ENCODE results near the gene NUP85.
A peak's percentile ranks its signal among the peaks of the same experiment; 100 is the strongest.
"Not testable (repeated sequence)": the region's sequence is repeated elsewhere in the genome, so short reads cannot be mapped to it uniquely, and the experiment has no call there.

Gene NUP85

DNA sequence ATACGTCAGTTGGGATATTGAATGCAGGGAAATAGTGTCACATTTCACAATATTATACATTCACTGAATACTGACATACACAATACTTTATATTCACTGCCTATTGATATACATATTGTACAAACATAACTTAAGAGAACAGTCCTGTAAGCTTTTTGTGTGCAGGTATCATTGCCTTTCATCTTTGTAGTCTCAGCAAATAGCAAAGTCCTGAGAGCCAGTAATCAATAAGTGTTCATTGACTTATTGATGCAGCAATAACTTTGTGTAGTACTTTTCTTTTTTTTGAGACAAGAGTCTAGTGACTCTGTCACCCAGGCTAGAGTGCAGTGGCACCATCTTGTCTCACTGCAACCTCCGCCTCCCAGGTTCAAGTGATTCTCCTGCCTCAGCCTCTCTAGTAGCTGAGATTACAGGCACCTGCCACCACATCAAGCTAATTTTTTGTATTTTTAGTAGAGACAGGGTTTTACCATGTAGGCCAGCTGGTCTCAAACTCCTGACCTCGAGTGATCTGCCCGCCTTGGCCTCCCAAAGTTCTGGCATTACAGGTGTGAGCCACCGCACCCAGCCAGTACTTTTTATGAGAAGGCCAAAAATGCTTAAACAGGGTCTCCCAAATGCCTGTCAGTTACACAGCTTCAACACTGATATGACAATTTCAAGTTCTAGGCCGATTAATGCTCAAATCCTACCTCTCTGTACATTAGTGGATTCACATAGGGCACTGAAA lies 5.4 kb upstream of the NUP85 start:
- no peak for DNase-seq

DNA sequence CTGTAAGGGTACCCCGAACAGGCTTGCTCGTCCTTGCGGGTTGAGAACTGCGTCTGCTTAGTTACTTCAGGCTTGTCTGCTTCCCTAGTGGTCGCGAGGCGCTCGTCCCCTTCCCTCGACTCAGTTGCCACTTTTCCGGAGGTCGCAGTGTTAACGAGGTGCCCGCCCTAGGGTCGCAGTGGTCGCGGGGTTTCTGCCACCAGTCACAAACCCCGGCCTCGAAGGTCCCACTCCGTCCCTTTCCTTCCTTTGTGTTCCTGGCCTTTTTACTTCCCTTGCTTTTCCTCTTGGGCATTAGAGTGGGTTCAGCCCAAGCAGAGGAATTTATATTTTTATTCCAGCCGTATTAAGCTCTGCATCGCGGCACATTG lies 299 bp downstream of the NUP85 start:
- DNase-seq: no peak

- not testable (repeated sequence) for DNase-seq
Observed at GRCh38 chr17:75207050-75207407, 1.6 kb downstream of the NUP85 start.

GRCh38 chr17:75207760-75208159 lies 2.3 kb downstream of the NUP85 start:
- no peak for DNase-seq

DNA sequence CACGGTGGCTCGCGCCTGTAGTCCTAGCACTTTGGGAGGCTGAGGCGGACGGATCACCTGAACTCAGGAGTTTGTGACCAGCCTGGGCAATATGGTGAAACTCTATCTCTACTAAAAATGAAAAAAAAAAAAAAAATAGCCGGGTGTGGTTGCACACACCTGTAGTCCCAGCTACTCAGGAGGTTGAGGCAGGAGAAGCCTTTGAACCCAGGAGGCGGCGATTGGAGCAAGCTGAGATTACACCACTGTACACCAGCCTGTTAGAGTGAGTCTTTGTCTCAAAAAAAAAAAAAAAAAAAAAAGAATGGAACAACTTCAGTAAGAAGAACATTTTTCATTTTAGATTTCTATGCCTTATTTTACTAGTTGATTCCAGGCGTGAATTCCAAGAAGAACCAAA lies 2.7 kb downstream of the NUP85 start:
- DNase-seq: no peak

- DNase-seq: peak in 3 of 58 donors; percentile 15 to 23 (median 19)
Observed at GRCh38 chr17:75209061-75209460, 3.6 kb downstream of the NUP85 start.

DNA sequence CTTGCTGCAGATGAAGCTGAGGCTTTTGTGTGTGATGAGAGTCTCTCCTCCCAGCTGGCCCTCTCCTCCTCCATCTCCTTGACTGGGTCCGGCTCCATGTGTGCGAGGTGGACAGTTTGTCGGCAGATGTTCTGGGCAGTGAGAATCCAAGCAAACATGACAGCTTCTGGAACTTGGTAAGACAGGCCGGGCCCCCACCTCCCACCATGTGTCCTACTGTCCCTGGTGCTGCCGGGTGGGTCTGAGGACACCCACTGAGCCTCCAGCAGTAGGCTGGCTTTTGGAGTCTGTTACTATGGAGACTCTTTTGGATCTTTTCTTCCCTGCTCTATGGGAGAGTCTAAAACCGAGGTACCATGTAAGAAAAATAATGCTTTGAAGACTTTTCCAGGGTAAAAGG lies 12.7 kb downstream of the NUP85 start:
- DNase-seq: no peak

DNA sequence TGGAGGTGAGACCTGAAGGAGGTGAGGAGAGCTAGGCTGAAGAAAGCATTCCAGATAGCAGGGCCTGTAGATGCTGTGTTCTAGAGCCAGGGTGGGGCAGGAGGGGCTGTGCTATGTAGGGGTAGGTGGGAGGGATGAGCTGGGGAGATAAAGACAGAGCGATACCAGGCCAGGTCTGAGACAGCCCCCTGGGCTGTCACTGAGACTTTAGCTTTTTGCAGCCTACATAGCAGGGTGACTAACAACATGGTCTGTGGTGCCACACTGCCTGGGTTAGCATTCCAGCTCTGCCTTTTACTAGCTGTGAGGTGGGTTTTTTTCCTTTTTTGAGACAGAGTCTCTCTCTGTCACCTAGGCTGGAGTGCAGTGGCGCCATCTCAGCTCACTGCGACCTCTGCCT lies 14.3 kb downstream of the NUP85 start:
- DNase-seq: no peak

- DNase-seq: peak in 5 of 58 donors; percentile 18 to 64 (median 28)
Observed at GRCh38 chr17:75225016-75225415, 19.5 kb downstream of the NUP85 start.

DNA sequence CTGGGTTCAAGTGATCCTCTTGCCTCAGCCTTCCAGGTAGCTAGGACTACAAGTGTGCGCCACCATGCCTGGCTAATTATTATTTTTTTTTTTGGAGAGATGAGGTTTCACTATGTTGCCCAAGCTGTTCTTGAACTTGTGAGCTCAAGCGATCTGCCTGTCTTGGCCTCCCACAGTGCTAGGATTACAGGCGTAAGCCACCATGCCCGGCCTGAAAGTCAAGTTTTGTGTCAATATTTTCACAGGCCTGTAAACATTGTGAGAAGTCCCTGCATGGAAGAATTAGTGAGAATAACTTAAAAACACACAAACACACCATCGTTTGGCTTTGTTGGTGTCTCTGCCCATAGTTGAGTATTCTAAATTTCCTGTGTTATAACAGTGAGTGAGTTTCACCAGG lies 22.2 kb downstream of the NUP85 start:
- no peak for DNase-seq

- peak in 5 of 58 donors; percentile 14 to 36 (median 30) for DNase-seq
Observed at GRCh38 chr17:75228305-75228704, 22.8 kb downstream of the NUP85 start.

DNA sequence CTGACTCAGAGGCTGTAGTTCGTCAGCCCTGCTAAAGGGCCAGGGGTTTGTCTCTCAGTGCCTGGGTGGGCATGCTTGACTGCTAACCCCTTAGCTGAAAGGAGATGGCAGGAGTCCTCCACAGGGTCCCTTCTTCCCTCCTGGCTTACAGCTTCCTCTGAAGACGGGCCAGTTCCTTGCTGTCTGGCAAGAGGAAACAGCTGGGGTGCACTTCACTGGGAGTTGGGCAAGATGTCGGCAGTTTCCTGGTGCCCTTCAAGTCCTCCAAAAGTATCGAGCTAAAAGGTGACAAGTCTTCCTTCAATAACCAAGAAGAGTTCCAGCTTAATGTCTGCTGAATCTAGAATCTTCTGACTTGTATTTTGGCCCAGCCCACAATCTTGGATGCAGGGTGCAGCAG lies 23.4 kb downstream of the NUP85 start:
- DNase-seq: no peak

DNA sequence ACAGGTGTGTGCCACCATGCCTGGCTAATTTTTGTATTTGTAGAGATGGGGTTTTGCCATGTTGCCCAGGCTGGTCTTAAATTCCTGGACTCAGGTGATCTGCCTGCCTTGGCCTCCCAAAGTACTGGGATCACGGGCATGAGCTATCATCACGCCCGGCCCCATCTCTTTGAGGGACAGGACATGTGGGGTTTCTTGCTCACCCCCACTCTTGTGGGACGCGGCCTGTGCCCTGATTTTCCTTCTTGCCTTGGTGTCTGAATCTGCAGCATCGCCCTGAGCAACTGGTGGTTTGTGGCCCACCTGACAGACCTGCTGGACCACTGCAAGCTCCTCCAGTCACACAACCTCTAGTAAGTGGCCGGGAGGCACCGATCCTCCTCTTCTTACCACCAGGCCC lies 25.6 kb downstream of the NUP85 start:
- DNase-seq: no peak

DNA sequence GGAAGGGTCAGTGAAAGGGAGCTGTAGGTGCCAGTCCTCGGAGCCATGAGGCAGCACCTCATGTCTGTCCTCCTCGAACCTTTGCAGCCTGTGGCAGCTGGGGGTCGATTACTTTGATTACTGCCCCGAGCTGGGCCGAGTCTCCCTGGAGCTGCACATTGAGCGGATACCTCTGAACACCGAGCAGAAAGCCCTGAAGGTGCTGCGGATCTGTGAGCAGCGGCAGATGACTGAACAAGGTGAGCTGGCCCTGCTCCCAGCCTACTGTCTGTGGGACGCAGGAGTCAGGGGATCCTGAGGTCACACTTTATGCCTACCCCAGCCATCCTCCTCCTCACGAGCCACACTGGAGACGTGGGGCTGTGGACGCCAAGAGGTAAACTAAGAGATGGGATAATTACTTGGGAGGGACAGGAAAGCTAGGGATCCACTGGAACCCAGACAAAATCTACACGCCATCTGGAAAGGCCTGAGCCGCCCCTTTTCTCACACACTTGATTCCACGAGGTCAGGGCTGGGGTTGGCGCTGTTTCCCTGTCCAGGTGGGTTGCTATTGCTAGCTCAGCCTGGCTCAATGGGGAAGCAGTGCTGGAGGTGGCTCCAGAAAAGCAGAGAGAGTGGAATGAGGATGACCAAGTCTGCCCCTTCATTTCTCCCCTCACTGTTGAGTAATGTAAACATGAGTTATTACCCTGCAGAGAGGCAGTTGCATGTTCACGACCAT lies 26.4 kb downstream of the NUP85 start:
- DNase-seq: no peak

DNA sequence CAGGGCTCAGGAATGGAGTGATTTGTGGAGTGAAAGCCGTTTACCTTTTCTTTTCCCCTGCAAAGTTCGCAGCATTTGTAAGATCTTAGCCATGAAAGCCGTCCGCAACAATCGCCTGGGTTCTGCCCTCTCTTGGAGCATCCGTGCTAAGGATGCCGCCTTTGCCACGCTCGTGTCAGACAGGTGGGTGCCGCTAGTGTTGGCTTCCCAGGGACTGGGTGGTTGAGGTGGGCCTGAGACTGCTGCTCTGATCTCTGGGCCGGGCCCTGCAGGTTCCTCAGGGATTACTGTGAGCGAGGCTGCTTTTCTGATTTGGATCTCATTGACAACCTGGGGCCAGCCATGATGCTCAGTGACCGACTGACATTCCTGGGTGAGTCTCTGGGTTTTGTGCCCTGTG lies 27.3 kb downstream of the NUP85 start:
- DNase-seq: no peak

GRCh38 chr17:75237100-75238014 lies 31.9 kb downstream of the NUP85 start:
- no peak for DNase-seq

DNA sequence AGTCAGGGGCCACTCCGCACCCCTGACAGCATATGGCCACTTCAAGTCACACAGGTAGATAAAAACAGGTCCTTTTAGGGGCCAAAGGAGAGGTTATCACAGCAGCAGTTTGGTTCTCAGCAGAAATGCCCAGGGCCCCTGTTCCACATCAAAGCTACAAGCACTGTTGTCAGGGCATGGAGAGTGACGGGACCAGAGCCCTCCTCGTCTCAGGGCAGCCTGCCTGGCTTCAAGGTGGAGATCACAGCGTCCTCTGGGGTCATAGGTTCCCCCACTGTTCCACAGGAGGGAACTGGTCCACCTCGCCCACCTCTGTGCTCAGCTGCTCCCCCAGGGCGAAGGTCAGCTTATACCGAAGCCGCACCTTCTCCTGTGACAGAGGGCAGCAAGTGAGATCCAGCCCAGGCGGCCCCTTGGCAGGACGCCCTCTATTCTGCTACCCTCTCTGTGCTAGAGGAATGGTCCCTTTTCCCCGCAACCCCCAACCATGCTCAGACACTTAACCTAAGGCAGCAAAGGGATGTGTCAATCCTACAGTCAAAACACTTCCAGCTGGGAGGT lies 32.6 kb downstream of the NUP85 start:
- no peak for DNase-seq

GRCh38 chr17:75238684-75239191 lies 33.3 kb downstream of the NUP85 start:
- peak in 32 of 58 donors; percentile 10 to 69 (median 33) for DNase-seq

GRCh38 chr17:75239214-75239613 lies 33.7 kb downstream of the NUP85 start:
- DNase-seq: no peak

DNA sequence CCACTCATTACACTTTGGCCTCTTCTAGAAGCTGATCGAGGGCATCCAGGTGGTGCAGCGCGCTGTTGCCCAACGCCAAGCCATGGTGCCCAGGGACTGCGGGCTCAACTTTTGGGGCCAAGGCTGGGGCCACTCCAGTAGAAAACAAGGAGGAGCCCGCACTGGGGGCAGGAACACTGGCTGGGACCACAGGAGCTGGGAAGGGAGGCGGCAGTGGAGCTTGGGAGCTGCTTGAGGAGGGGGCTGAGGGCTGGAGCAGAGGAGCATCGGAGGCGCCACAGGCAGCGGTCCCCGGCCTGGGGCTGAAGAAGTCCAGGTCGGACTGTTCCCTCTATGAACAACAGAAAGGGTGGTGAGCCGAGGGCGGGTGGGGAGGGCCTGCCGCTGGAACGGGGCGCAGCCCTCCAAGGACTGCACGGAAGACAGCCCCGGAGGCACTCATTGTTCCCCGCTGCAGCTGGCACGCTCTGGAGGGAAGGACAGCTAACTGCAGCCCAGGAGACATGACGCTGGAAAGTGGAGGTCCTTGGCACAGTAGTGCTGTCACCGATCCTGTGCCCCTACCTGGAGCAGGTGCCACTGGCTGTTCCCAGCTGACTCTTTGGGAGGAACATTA lies 34.4 kb downstream of the NUP85 start:
- DNase-seq: no peak

Measured in anterior cingulate cortex (tissue), 58 donors.